ENCODE data around the gene S100A5. TPM values are rescaled to one million over a fixed set of nuclear protein-coding genes. Genes with fewer than 3 reads are reported as not detected.
"Not testable (repeated sequence)": the region's sequence is repeated elsewhere in the genome, so short reads cannot be mapped to it uniquely, and the experiment has no call there.

The S100A5 gene
- total RNA-seq, 1 donor from 2014 or later = not detected

- no peak overlapping the region for H3K27ac Mint-ChIP-seq (ENCODE audit: unreplicated experiment)
- no peaks in the 10 kb centered on the region for H3K4me1 Mint-ChIP-seq (ENCODE audit: unreplicated experiment)
These were observed 44.3 kb upstream of the S100A5 start for GRCh38 chr1:153585006-153585405.

DNA sequence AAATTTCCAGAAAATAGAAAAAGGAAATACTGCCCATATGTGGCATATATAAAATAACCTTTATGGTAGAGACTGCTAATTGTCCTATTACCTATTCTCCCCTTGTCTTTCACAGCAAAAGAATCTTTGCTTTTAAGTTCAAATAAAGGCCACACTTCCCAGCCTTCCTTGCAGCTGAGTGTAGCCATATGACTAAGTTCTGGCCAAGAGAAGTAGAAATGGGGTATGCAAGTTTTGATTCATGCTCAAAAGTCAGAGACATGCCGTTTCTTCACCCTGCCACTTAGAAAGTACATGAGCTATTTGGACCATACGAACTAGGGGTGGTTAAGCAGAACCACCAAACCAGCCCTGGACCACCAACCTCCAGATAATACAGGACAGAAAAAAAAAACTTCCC, 43.2 kb upstream of the S100A5 start:
- no peaks in the 10 kb centered on the region for H3K4me1 Mint-ChIP-seq (ENCODE audit: unreplicated experiment)

More at GRCh38 chr1:153585006-153585405, 44.3 kb upstream of the S100A5 start:
- Mint-ChIP-seq H3K36me3 (ENCODE audit: low read depth, unreplicated experiment) (no peaks in the 10 kb centered on the region), H3K9me3 (ENCODE audit: unreplicated experiment) (no peaks in the 10 kb centered on the region), H3K27me3 (ENCODE audit: unreplicated experiment) (no peaks in the 10 kb centered on the region), H3K4me3 (ENCODE audit: unreplicated experiment) (no peak overlapping the region)
- TF ChIP-seq CTCF (IDR thresholded peaks at IDR 0.05; ENCODE audit: unreplicated experiment) = no peak
- DNase-seq (ENCODE audit: low spot score) = no peak

GRCh38 chr1:153583514-153583913, 42.8 kb upstream of the S100A5 start:
- H3K27ac Mint-ChIP-seq (ENCODE audit: unreplicated experiment); H3K4me3 Mint-ChIP-seq (ENCODE audit: unreplicated experiment); H3K36me3 Mint-ChIP-seq (ENCODE audit: low read depth, unreplicated experiment); H3K27me3 Mint-ChIP-seq (ENCODE audit: unreplicated experiment); H3K4me1 Mint-ChIP-seq (ENCODE audit: unreplicated experiment); H3K9me3 Mint-ChIP-seq (ENCODE audit: unreplicated experiment); DNase-seq (ENCODE audit: low spot score): not testable (repeated sequence)

More for the DNA sequence above, 43.2 kb upstream of the S100A5 start:
- peaks cover 2% of the 10 kb centered on the region for H3K27me3 Mint-ChIP-seq (ENCODE audit: unreplicated experiment)
- no peak overlapping the region for H3K27ac Mint-ChIP-seq (ENCODE audit: unreplicated experiment)
- no peak overlapping the region for H3K4me3 Mint-ChIP-seq (ENCODE audit: unreplicated experiment)
- no peaks in the 10 kb centered on the region for H3K9me3 Mint-ChIP-seq (ENCODE audit: unreplicated experiment)
- no peaks in the 10 kb centered on the region for H3K36me3 Mint-ChIP-seq (ENCODE audit: low read depth, unreplicated experiment)
- no peak for DNase-seq (ENCODE audit: low spot score)
- no peak for TF ChIP-seq CTCF (IDR thresholded peaks at IDR 0.05; ENCODE audit: unreplicated experiment)

DNA sequence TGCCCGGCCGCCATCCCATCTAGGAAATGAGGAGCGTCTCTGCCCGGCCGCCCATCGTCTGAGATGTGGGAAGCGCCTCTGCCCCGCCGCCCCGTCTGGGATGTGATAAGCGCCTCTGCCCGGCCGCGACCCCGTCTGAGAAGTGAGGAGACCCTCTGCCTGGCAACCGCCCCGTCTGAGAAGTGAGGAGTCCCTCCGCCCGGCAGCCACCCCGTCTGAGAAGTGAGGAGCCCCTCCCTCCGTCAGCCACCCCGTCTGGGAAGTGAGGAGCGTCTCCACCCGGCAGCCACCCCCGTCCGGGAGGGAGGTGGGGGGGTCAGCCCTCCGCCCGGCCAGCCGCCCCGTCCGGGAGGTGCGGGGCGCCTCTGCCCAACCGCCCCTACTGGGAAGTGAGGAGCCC, 42.1 kb upstream of the S100A5 start:
- H3K27ac Mint-ChIP-seq (ENCODE audit: unreplicated experiment); H3K27me3 Mint-ChIP-seq (ENCODE audit: unreplicated experiment); H3K9me3 Mint-ChIP-seq (ENCODE audit: unreplicated experiment); H3K36me3 Mint-ChIP-seq (ENCODE audit: low read depth, unreplicated experiment); H3K4me1 Mint-ChIP-seq (ENCODE audit: unreplicated experiment); DNase-seq (ENCODE audit: low spot score); H3K4me3 Mint-ChIP-seq (ENCODE audit: unreplicated experiment): not testable (repeated sequence)

GRCh38 chr1:153578936-153579335, 38.2 kb upstream of the S100A5 start:
- H3K4me1 Mint-ChIP-seq (ENCODE audit: unreplicated experiment) = no peaks in the 10 kb centered on the region
- no peaks in the 10 kb centered on the region for H3K9me3 Mint-ChIP-seq (ENCODE audit: unreplicated experiment)
- no peak overlapping the region for H3K4me3 Mint-ChIP-seq (ENCODE audit: unreplicated experiment)
- H3K27me3 Mint-ChIP-seq (ENCODE audit: unreplicated experiment) = peaks cover 2% of the 10 kb centered on the region
- no peak for DNase-seq (ENCODE audit: low spot score)
- TF ChIP-seq CTCF (IDR thresholded peaks at IDR 0.05; ENCODE audit: unreplicated experiment) = no peak
- H3K27ac Mint-ChIP-seq (ENCODE audit: unreplicated experiment) = no peak overlapping the region
- no peaks in the 10 kb centered on the region for H3K36me3 Mint-ChIP-seq (ENCODE audit: low read depth, unreplicated experiment)

DNA sequence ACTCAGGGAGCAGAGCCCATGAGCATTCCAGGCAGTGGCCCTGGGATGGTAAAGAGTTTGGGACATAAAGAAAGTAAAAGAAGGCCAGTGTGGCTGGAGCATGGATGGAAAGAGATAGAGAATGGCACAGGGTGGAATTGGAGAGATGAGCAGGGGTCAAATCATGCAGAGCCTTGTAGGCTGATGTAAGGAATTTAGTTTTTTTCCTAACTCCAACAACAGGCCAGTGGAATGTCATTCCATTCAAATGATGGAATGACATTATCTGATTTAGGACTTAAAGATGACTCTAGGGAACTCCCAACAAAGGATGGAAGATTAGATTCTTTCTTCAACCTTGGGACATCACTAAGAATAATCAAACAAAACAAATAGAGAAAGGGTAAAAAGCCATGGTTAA, 37.8 kb upstream of the S100A5 start:
- no peak for TF ChIP-seq CTCF (IDR thresholded peaks at IDR 0.05; ENCODE audit: unreplicated experiment)
- no peak overlapping the region for H3K4me3 Mint-ChIP-seq (ENCODE audit: unreplicated experiment)
- H3K9me3 Mint-ChIP-seq (ENCODE audit: unreplicated experiment) = no peaks in the 10 kb centered on the region
- H3K27me3 Mint-ChIP-seq (ENCODE audit: unreplicated experiment) = peaks cover 2% of the 10 kb centered on the region
- no peak overlapping the region for H3K27ac Mint-ChIP-seq (ENCODE audit: unreplicated experiment)
- H3K4me1 Mint-ChIP-seq (ENCODE audit: unreplicated experiment) = no peaks in the 10 kb centered on the region
- no peaks in the 10 kb centered on the region for H3K36me3 Mint-ChIP-seq (ENCODE audit: low read depth, unreplicated experiment)
- DNase-seq (ENCODE audit: low spot score) = no peak

Data from endothelial cell (in vitro differentiated cells).